Nephron (organoid): ENCODE data around the gene MEIS3.

Experiments
- H3K27ac Mint-ChIP-seq, 3 experiments: 2 replicates each; pipeline ENCODE4 v1.8.0; 2020; ENCODE audit warnings: mixed read lengths in 3 of 3, mild to moderate bottlenecking in 2 of 3, moderate library complexity in 1 of 3
- H3K27me3 Mint-ChIP-seq: 2 replicates; pipeline ENCODE4 v1.8.0; 2021; ENCODE audit warnings: low read depth, mild to moderate bottlenecking, moderate library complexity, mixed read lengths
- H3K36me3 Mint-ChIP-seq: 2 replicates; pipeline ENCODE4 v1.8.0; 2020; ENCODE audit warnings: low read depth, mixed read lengths
- H3K4me1 Mint-ChIP-seq: 2 replicates; pipeline ENCODE4 v1.8.0; 2020; ENCODE audit warnings: mixed read lengths
- H3K4me3 Mint-ChIP-seq, 3 experiments: 2 replicates each; pipeline ENCODE4 v1.8.0; 2020; ENCODE audit warnings: mild to moderate bottlenecking in 3 of 3, mixed read lengths in 3 of 3, moderate library complexity in 2 of 3
- H3K9me3 Mint-ChIP-seq: 2 replicates; pipeline ENCODE4 v1.8.0; 2020; ENCODE audit warnings: mixed read lengths
- CTCF ChIP-seq, 3 experiments: fragments of 200-600 bp; sonication (generic); IDR thresholded peaks; one replicate each; pipeline ENCODE4 v1.5.0; 2021; ENCODE audit warnings: antibody characterized with exemption in 3 of 3; ENCODE audit not compliant: unreplicated experiment in 3 of 3

MEIS3 gene

GRCh38 chr19:47421844-47422395 is 2.6 kb upstream of the MEIS3 start:
- Mint-ChIP-seq H3K27ac (peak overlapping the region; percentile 92 to 95 (median 94)), H3K4me3 (peak overlapping the region; percentile 75 to 79 (median 78)), H3K36me3 (no peaks in the 10 kb centered on the region), H3K9me3 (no peaks in the 10 kb centered on the region), H3K4me1 (peaks cover 45% of the 10 kb centered on the region), H3K27me3 (peaks cover 64% of the 10 kb centered on the region)
- no peak for TF ChIP-seq CTCF (IDR thresholded peaks at IDR 0.05; ENCODE audit: unreplicated experiment in 3 of 3)

GRCh38 chr19:47421244-47421786 is 2.0 kb upstream of the MEIS3 start:
- Mint-ChIP-seq H3K27me3 (peaks cover 68% of the 10 kb centered on the region), H3K4me3 (peak overlapping the region; percentile 75 to 79 (median 78)), H3K27ac (peak overlapping the region; percentile 92 to 95 (median 94)), H3K9me3 (no peaks in the 10 kb centered on the region), H3K36me3 (no peaks in the 10 kb centered on the region), H3K4me1 (peaks cover 49% of the 10 kb centered on the region)
- TF ChIP-seq CTCF (IDR thresholded peaks at IDR 0.05; ENCODE audit: unreplicated experiment in 3 of 3): no peak

GRCh38 chr19:47419789-47420188 is 462 bp upstream of the MEIS3 start:
- Mint-ChIP-seq H3K4me1 (peaks cover 49% of the 10 kb centered on the region), H3K27ac (peak overlapping the region; percentile 92 to 95 (median 94)), H3K9me3 (no peaks in the 10 kb centered on the region), H3K27me3 (peaks cover 79% of the 10 kb centered on the region), H3K4me3 (peak overlapping the region; percentile 78 to 84 (median 79)), H3K36me3 (peaks cover 9% of the 10 kb centered on the region)
- TF ChIP-seq CTCF (IDR thresholded peaks at IDR 0.05; ENCODE audit: unreplicated experiment in 3 of 3): no peak

- Mint-ChIP-seq H3K27ac (peak overlapping the region in 1 of 3 experiments; percentile 58), H3K9me3 (no peaks in the 10 kb centered on the region), H3K36me3 (peaks cover 16% of the 10 kb centered on the region), H3K27me3 (peaks cover 73% of the 10 kb centered on the region), H3K4me1 (peaks cover 49% of the 10 kb centered on the region), H3K4me3 (peak overlapping the region; percentile 84 to 92 (median 85))
- no peak for TF ChIP-seq CTCF (IDR thresholded peaks at IDR 0.05; ENCODE audit: unreplicated experiment in 3 of 3)
Observed at GRCh38 chr19:47418692-47419029, 666 bp downstream of the MEIS3 start.

GRCh38 chr19:47417746-47418691 is 1.3 kb downstream of the MEIS3 start:
- peak overlapping the region; percentile 8 to 58 (median 58) for H3K27ac Mint-ChIP-seq

More at GRCh38 chr19:47417746-47418691, 1.3 kb downstream of the MEIS3 start:
- Mint-ChIP-seq H3K4me1 (peaks cover 44% of the 10 kb centered on the region), H3K9me3 (no peaks in the 10 kb centered on the region), H3K27me3 (peaks cover 67% of the 10 kb centered on the region), H3K36me3 (peaks cover 21% of the 10 kb centered on the region), H3K4me3 (peak overlapping the region; percentile 84 to 92 (median 85))
- no peak for TF ChIP-seq CTCF (IDR thresholded peaks at IDR 0.05; ENCODE audit: unreplicated experiment in 3 of 3)
